NCI-H1417 treated with DMSO at 0.1 percent for 48 hours (cell line): ENCODE data around the gene CHST7.
A peak's percentile ranks its signal among the peaks of the same experiment; 100 is the strongest.

ENCODE experiments used
- DNase-seq: peaks from one replicate; lab custom pipeline; 2025; lab: John Stamatoyannopoulos, UW

CHST7 gene

DNA sequence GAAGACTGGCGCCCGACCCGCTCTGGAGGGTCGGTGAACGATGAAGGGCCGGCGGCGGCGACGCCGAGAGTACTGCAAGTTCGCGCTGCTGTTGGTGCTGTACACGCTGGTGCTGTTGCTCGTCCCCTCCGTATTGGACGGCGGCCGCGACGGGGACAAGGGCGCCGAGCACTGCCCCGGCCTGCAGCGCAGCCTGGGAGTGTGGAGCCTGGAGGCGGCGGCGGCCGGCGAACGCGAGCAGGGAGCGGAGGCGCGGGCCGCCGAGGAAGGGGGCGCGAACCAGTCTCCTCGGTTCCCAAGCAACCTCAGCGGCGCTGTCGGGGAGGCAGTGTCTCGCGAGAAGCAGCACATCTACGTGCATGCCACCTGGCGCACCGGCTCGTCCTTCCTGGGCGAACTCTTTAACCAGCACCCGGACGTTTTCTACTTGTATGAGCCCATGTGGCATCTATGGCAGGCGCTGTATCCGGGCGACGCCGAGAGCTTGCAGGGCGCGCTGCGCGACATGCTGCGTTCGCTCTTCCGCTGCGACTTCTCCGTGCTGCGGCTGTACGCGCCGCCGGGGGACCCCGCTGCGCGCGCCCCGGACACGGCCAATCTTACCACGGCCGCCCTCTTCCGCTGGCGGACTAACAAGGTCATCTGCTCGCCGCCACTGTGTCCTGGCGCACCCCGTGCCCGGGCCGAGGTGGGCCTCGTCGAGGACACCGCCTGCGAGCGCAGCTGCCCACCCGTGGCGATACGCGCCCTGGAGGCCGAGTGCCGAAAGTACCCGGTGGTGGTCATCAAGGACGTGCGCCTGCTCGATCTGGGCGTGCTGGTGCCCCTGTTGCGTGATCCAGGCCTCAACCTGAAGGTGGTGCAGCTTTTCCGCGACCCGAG lies 568 bp downstream of the CHST7 start:
- peak; percentile 29 for DNase-seq

DNA sequence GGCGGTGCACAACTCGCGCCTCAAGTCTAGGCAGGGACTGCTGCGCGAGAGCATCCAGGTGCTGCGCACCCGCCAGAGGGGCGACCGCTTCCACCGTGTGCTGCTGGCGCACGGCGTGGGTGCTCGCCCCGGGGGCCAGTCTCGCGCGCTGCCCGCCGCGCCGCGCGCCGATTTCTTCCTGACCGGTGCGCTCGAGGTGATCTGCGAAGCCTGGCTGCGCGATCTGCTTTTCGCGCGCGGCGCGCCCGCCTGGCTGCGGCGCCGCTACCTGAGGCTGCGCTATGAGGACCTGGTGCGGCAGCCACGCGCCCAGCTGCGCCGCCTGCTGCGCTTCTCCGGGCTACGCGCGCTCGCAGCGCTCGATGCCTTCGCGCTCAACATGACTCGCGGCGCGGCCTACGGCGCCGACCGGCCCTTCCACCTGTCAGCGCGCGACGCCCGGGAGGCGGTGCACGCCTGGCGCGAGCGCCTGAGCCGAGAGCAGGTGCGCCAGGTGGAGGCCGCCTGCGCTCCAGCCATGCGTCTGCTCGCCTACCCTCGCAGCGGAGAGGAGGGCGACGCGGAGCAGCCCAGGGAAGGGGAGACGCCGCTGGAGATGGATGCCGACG lies 1.3 kb downstream of the CHST7 start:
- peak; percentile 13 for DNase-seq

DNA sequence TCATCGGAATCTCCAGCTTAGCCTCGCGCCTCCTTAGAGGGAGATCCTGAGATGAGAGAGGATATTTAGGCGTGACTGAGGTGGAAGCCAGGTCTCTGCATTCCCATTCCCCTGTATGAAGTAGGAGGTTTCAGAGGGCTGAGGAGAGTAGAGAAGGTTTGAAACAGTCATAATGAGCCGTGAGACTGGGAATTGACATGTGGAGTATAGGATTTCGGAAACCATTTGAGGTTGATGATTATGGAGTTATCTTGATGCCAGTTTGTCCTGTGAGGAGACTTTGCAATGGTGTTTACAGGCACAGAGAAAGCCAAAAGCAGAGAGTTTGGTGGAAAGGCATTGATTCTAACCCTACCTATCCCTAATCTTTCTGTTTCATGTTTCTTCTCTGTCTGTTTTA lies 2.0 kb downstream of the CHST7 start:
- DNase-seq = no peak

DNA sequence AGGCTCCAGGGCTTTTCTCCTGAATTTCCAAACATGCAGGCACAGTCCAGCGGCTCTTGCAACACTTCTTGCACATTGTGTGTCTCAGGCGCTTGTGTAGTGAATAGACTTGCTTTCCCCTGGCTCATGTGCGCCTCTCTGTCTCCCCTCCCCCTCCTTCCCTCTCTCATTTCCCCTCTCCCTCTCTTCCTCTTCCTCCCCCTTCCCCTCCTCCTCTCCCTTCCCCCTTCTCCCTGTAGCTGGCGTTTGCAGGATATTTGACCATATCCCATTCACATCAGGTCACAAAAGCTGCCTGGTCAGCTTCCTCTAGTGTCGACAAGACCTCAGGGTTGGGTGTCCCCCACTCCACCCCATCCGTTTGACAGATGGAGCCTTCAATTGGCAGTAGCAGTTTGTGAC lies 2.4 kb downstream of the CHST7 start:
- no peak for DNase-seq

DNA sequence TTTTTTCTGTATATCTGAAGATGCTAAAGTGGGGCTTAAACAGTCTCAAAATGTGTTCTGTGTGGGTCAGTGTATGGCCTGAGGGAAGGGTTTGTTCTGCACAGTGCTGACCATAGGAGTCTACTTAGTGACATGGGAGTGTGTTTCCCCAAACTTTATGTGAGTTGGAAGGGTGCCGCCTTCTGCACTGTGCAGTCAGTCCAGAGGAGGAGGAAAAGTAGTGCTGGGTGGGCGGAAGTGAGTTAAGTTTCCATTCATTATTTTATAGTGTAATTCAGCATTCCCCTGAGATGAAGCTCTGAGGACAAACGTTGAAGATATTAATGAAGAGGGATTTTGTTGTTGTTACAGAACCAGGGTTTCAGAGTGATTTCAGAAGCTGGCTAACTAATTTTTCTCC lies 2.9 kb downstream of the CHST7 start:
- no peak for DNase-seq

DNA sequence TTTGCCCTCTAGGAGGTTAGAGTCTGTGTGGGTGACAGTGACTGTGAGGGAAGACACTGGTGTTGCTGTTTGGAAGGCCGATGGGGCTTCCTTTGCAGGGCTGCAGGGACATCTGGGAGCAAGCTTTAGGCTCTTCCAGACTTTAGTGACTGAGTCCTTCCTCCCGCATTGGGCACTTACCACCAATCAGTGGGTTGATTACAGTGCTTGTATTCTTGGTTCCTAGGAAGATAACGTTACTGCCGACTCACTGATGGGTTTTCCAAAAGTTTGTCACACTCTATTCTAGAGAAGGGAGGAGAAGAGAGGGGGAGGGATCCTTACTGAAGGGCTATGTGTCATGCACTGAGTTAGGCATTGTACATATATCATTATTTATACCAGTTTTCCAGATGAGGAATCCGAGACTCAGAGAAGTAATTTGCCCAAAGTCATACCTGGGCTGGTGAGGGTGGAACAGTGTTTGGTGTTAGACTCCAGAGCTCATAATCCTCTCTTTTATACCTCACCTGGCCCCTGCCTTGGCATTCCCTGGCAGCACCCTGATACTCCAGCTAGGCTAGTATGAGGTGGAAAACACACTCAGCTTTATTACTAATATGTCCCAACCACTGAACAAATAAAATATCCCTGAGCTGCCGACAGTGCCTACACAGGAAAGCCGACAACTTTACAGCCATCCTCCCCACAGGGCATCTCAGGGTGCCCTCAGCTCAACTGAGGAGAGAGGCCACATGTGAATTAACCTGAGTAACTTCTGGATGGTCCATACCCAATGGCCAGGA lies 3.8 kb downstream of the CHST7 start:
- no peak for DNase-seq

DNA sequence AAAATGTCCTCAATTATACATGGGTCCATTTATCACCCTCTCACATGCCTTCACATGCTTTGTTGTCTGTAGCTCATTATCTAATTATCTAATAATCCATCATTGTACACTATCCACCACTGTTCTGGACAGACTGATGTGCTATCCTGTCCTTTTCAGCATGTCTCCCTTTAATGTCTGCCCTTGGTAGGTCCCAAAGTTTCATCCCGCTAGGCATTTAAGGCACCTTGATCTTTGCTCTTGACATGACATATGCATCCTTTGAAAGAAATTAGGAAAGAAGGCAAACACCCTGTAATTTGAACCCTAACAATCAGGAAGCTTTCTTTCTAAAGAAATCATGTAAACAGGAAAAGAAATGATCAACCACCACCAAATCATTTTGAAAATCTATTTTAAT lies 5.7 kb downstream of the CHST7 start:
- no peak for DNase-seq

DNA sequence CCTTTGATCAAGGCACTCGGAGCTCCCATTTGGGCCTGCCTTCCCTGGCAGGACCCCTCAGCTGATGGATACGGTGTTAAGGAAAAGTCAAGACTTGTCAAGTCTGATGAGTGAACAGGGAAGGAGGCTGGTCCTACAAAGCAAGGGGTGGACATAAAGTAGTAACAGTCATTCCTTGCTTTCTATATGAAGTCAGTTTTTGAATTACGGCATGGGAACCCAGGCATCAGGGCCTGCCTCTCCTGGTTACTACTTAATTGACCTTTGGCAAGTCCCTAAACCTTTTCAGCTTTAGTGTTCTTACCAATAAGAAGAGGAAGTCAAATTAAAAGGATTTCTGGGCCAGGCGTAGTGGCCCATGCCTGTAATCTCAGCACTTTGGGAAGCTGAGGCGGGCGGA lies 7.0 kb downstream of the CHST7 start:
- DNase-seq = no peak

DNA sequence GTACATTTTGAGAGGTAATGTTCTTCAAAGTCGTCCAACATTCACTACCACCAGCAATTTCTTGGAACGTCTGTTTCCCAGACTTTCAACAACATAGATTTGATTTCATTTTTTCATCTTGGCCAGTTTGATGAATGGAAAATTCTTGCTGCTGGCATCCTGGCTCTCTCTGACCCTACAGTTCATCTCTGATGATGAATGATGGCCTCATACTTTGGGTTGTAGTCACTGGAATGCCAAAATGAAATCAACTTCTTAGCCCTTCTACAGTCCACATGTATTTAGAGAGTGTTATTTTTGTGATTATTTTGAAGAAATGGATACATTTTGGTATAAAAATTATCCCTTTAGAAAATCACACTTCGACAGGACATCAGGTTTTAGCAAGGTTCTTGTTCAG lies 8.8 kb downstream of the CHST7 start:
- DNase-seq = no peak

DNA sequence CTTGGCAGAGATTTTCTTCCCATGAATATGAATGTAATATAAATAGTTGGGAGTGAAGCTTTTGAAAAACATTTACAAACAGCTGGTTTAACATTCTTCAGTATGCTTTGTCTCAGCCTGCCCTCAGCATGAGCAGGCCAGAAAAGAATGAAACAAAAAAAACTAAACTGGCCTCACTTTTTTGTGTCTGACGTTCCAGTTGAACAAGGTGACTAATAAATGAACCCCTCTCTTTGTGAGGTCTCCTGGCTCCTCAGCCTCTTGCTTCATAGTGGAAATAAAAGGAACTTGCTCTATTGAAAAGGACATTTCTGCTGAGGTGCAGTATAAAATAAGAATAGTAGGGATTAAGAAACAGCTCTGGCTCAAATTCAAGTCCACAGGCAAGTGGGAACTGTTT lies 9.4 kb downstream of the CHST7 start:
- no peak for DNase-seq

DNA sequence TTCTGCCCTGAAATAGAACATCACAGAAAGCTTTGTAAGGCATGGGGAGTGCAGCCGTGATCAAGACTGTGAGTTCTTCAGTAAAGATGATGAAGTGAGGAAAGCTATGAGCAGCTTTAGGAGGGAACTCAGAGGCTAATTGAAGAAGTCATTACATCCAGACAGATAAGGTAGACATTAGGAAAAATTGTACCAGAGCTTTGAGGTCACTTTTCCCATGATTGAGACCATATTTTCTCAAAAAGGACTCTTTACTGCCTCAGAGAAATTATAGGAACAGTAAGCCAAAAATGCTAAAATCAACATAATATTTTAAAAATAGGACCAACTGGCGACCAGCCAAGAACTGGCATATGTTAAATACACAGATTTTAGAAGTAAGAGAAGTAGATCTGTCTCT lies 11.2 kb downstream of the CHST7 start:
- no peak for DNase-seq

DNA sequence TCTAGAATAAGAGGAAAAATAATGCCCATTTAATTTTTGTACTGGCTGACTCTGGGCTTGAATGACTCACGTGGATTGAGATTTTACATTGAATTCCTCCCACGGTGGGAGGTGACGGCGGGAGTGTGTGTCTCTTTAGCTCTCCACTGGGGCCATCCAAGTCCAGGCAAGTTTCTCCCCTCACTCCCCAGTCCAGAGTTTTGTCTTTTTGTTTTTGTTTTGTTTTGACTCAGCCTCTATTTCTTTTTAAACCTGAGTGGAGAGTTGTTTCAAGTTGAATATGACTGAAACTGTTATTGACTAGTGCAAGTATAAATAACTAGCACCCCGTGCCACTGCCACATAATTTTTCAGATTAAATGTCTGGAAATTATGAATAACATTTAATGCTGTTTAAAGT lies 13.6 kb downstream of the CHST7 start:
- no peak for DNase-seq

DNA sequence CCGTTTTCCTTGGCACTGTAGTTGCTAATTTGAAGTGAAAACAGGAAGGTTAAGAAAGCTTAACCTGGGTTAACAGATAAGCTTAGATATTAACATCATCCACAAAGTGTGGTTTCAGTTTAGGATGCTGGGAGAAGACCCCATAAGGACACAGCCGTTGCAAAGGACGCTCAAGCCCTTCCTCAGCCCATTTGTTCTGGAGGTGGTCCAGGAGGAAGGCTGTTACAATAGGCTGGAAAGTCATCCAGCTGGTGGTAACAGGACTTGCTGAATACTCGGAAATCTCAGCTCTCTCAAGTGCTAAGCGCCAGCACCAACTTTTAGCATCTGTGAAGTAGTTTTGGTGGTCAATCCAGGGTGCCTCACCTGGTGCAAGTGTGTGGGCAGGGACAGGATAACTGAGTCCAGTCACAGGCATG lies 14.2 kb downstream of the CHST7 start:
- no peak for DNase-seq

DNA sequence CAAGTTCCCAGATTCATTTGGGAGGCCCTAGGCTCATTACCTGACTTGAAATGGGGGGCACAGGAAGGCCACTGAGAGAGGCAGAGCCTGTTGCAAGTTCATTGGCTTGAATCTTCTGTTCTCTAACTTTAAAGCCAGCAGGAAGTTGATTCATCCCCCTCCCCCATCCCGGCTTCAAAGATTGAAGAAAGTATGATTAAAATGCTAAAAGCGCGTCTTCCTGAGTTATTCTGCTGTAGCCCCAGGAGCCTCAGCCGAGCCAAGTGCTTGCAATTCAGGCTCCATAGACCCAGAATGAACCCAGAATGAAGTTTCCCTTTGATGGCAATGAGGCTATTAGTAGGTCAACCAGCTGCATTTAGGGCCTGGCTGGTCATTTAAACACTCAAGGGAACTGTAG lies 14.7 kb downstream of the CHST7 start:
- no peak for DNase-seq

DNA sequence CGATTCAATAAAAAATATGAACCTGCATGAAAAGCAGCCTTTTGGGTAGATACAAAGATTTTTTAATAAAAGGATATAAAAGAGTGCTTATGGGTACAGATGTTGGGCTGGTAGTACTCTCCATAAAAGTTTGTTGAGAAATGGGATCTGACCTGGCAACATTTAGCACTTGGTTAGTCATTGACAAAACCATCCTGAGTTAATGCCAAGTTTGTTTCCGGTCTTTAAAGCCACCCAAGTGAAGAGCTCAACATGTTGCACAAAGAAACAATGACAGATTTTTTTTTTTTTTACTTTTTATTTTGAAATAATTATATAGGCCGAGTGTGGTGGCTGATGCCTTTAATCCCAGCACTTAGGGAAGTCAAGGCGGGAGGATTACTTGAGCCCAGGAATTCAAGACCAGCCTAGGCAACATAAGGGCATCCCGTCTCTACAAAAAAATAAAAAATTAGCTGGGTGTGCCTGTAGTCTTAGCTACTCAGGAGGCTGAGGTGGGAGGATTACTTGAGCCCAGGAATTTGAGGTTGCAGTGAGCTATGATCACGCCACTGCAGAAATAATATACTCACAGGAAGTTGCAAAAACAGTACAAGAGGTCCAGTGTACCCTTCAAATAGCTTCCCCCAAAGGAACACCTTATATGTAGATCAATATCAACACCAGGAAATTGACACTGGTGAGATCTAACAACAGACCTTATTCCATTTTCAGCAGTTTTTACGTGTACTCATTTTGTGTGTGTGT lies 16.6 kb downstream of the CHST7 start:
- DNase-seq = no peak

DNA sequence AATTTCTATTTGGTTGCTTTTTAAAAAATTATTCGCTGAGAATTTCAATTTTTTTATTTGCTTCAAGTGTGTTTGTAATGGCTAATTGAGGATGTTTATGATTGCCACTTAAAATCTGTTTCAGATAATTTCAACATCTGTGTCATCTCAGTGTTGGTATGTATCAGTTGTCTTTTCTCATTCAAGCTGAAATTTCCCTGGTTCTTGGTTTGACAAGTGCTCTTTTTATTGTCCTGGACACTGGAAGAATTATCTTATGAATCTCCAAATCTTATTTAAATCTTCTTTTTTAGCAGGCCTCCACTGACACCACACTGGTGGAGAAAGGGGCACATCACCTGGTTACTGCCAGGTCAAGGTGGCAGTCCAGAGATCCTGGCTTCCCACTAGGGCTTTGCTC lies 21.5 kb downstream of the CHST7 start:
- no peak for DNase-seq

DNA sequence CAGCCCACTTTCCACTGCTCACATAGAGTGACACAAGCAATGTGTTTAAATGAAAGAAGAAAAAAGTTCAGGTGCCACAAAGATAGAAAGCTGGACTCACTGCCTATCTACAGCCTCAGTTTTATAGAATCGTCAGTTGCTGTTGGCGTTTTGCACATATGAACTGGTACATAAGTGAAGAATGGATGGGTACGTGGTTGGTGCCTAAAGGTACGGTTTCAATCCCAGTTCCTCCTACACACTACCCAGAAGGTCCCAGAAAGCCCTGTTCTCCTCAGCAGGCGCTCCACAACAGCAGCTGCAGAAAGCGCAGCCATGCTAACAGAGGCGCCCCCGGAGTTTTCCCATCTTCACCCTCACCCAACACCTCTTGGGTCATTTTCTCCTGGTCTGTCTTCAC lies 23.6 kb downstream of the CHST7 start:
- no peak for DNase-seq

DNA sequence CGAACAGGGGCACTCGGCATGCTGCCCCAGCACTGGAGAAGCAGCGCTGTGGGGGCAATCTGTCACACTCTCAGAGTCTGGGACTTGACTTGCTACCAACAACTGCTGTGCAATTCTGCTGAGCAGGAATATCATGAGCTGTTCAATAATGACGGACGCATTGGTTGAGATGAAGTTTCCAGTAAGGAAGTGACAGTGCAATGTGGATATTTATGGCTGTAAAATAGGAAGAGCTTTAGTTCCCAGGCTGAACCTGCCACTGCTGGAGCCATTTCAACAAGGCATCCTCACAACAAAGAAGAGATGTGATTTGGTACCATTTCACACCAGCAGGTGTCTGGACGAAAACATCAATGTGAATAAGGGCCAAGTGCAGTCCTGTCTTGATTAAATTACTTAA lies 24.2 kb downstream of the CHST7 start:
- DNase-seq = no peak

DNA sequence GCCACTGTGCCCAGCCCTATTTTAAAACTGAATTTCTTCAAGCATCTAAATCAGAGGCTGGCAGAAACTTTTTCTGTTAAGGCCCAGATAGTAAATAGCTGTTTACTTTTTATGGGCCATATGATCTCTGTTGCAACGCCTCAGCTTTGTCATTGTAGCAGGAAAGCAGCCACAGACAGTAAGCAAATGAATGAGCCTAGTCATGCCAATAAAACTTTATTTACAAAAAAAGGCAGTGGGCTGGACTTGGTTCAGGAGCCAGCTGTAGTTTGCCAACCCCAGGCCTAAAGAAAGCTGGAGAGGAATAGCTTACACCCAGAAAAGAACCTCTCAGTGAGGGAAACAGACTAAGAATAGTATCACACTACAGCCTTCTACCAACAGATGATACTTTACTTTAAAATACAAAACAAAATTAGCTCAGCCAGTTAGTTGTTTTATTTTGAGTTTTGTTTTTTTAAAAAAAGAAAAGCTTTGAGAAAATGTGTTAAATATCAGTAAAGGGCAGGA lies 25.5 kb downstream of the CHST7 start:
- DNase-seq = no peak

DNA sequence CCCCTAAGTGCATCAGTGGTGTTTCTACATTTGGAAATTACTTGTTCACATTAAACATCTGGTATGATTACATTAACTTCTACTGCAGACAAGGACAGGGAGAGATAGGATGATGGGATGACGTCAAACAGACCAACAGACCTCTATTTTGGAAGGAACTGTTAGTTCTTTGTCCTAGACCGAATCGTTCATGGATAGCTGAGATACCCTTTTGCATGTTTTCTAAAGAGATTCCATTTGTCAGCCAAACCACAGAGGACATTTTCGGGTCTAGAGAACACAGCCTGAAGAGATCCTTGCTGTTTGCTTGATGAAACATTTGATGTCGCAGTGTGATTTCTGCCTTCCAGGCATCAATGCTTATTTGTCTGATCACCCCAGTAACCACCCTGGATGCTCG lies 27.7 kb downstream of the CHST7 start:
- DNase-seq = no peak

DNA sequence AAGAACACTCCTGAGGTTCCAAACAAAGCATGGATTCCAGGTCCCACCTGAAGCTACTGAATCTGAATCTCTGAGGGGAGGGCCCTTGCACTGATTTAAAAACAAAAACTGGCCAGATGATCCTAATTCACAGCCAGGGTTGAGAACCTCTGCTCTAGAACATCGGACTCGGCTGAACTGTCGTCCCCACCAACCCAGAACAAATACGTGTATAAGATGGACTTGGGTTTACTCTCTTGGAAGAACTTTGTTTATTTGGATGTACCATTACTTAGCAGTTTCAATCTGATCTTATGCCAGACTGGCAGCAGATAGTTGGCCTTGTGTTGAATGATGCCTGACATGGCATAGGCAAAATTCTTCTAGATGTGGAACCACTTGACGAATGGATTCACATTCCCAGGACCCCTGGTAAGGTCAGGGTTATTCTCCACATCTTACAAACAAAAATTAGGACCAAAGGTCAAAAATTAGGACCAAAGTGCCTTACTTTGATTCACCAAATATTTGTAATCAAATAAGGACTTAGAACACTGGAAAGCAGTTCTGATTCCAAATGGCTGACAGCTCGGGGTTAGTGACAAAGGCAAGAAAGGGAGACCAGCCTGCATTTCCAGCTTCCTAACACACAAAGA lies 29.0 kb downstream of the CHST7 start:
- no peak for DNase-seq

DNA sequence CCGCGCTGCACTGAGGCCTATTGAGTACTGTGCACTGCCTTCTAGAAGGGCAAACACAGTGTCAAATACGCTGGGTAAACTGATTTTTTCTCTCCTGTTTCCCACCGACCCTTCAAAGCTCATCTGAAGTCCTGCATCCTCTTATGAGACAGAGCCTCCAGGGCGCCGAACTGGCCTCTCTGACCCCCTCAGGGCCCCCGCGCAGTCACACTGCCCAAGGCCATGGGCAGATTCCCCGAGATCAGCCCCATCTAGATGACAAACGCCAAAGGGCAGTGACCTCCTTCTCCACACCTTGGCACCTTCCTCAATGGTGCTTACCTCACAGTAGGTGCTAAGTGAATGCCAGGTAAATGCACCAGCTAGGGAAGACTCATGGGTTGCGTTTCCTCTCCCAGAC lies 34.4 kb downstream of the CHST7 start:
- DNase-seq = no peak
